ENCODE measurements around the gene CCNL1. TPM values are rescaled to one million over a fixed set of nuclear protein-coding genes. Genes with fewer than 3 reads are reported as not detected.

The CCNL1 gene
- total RNA-seq, 2 donors from 2014 or later: 97.4 to 128 TPM

GRCh38 chr3:157120071-157120892, 39.7 kb downstream of the CCNL1 start:
- no peak overlapping the region for H3K4me3 Mint-ChIP-seq
- 96 to 97% methylated on average over 35 to 56 of the region's 56 CpGs for WGBS, 2 experiments (ENCODE audit: insufficient coverage in 1 of 2, insufficient read length in 1 of 2)
- peaks cover 7% of the 10 kb centered on the region for H3K4me1 ChIP-seq (ENCODE audit: control insufficient read depth, insufficient read depth, low read length)
- peak; percentile 27 for TF ChIP-seq CTCF (conservative IDR thresholded peaks at IDR 0.05)
- H3K4me1 Mint-ChIP-seq: peaks cover 36% of the 10 kb centered on the region
- H3K27ac ChIP-seq (ENCODE audit: low read depth, low read length): no peak overlapping the region
- no peaks in the 10 kb centered on the region for H3K27me3 Mint-ChIP-seq (ENCODE audit: insufficient read depth)
- DNase-seq: no peak
- peaks cover 6% of the 10 kb centered on the region for H3K36me3 Mint-ChIP-seq (ENCODE audit: low read depth)
- no peak overlapping the region for H3K4me3 ChIP-seq (ENCODE audit: low read length)
- H3K27ac Mint-ChIP-seq: no peak overlapping the region
- H3K27me3 ChIP-seq (ENCODE audit: control insufficient read depth, insufficient read depth, low read length, poor library complexity, severe bottlenecking): no peaks in the 10 kb centered on the region
- H3K9me3 ChIP-seq (ENCODE audit: control insufficient read depth, low read length): peaks cover 10% of the 10 kb centered on the region
- H3K36me3 ChIP-seq (ENCODE audit: control insufficient read depth, insufficient read depth, low read length): no peaks in the 10 kb centered on the region
- peaks cover 10% of the 10 kb centered on the region for H3K9me3 Mint-ChIP-seq
- H3K9ac ChIP-seq (ENCODE audit: extremely low read depth, low read length, poor library complexity, severe bottlenecking): no peak overlapping the region

- H3K9ac ChIP-seq (ENCODE audit: extremely low read depth, low read length, poor library complexity, severe bottlenecking): no peak overlapping the region
- H3K4me1 ChIP-seq (ENCODE audit: control insufficient read depth, insufficient read depth, low read length): peaks cover 7% of the 10 kb centered on the region
- H3K27me3 Mint-ChIP-seq (ENCODE audit: insufficient read depth): no peaks in the 10 kb centered on the region
- peaks cover 38% of the 10 kb centered on the region for H3K4me1 Mint-ChIP-seq
- peak overlapping the region; percentile 10 for H3K4me3 ChIP-seq (ENCODE audit: low read length)
- H3K36me3 ChIP-seq (ENCODE audit: control insufficient read depth, insufficient read depth, low read length): no peaks in the 10 kb centered on the region
- no peak for DNase-seq
- peaks cover 10% of the 10 kb centered on the region for H3K9me3 Mint-ChIP-seq
- peaks cover 10% of the 10 kb centered on the region for H3K9me3 ChIP-seq (ENCODE audit: control insufficient read depth, low read length)
- peaks cover 6% of the 10 kb centered on the region for H3K36me3 Mint-ChIP-seq (ENCODE audit: low read depth)
- H3K27ac Mint-ChIP-seq: no peak overlapping the region
- no peaks in the 10 kb centered on the region for H3K27me3 ChIP-seq (ENCODE audit: control insufficient read depth, insufficient read depth, low read length, poor library complexity, severe bottlenecking)
- no peak overlapping the region for H3K27ac ChIP-seq (ENCODE audit: low read depth, low read length)
- no peak overlapping the region for H3K4me3 Mint-ChIP-seq
- WGBS, 2 experiments (ENCODE audit: insufficient coverage in 1 of 2, insufficient read length in 1 of 2): 89 to 93% methylated on average over 6 to 7 of the region's 7 CpGs
- TF ChIP-seq CTCF (conservative IDR thresholded peaks at IDR 0.05): no peak
Observed at GRCh38 chr3:157119369-157119951, 40.5 kb downstream of the CCNL1 start.

- Histone ChIP-seq H3K4me1 (ENCODE audit: control insufficient read depth, insufficient read depth, low read length) (peaks cover 7% of the 10 kb centered on the region), H3K27ac (ENCODE audit: low read depth, low read length) (no peak overlapping the region), H3K4me3 (ENCODE audit: low read length) (no peak overlapping the region), H3K36me3 (ENCODE audit: control insufficient read depth, insufficient read depth, low read length) (no peaks in the 10 kb centered on the region), H3K9me3 (ENCODE audit: control insufficient read depth, low read length) (peaks cover 10% of the 10 kb centered on the region), H3K27me3 (ENCODE audit: control insufficient read depth, insufficient read depth, low read length, poor library complexity, severe bottlenecking) (no peaks in the 10 kb centered on the region), H3K9ac (ENCODE audit: extremely low read depth, low read length, poor library complexity, severe bottlenecking) (no peak overlapping the region)
- no peaks in the 10 kb centered on the region for H3K27me3 Mint-ChIP-seq (ENCODE audit: insufficient read depth)
- H3K27ac Mint-ChIP-seq: no peak overlapping the region
- no peak for TF ChIP-seq CTCF (conservative IDR thresholded peaks at IDR 0.05)
- H3K9me3 Mint-ChIP-seq: peaks cover 10% of the 10 kb centered on the region
- WGBS, 2 experiments (ENCODE audit: insufficient coverage in 1 of 2, insufficient read length in 1 of 2): 80 to 95% methylated on average over 3 of the region's 4 CpGs
- no peak overlapping the region for H3K4me3 Mint-ChIP-seq
- H3K4me1 Mint-ChIP-seq: peaks cover 45% of the 10 kb centered on the region
- DNase-seq: no peak
- peaks cover 6% of the 10 kb centered on the region for H3K36me3 Mint-ChIP-seq (ENCODE audit: low read depth)
Observed at GRCh38 chr3:157117875-157118654, 41.9 kb downstream of the CCNL1 start.

All from endodermal cell (in vitro differentiated cells).